Measurements from ENCODE around the gene COL6A5. TPM values are rescaled to one million over a fixed set of nuclear protein-coding genes. Genes with fewer than 3 reads are reported as not detected.
A peak's percentile ranks its signal among the peaks of the same experiment; 100 is the strongest.

The COL6A5 gene
- total RNA-seq, 1 experiment from 2014 or later: 0.04 TPM

- no CpG with 5 or more reads among the region's 4 CpGs for WGBS (ENCODE audit: extremely low coverage, insufficient read length, low lambda C conversion rate)
- TF ChIP-seq, protein P1, sequence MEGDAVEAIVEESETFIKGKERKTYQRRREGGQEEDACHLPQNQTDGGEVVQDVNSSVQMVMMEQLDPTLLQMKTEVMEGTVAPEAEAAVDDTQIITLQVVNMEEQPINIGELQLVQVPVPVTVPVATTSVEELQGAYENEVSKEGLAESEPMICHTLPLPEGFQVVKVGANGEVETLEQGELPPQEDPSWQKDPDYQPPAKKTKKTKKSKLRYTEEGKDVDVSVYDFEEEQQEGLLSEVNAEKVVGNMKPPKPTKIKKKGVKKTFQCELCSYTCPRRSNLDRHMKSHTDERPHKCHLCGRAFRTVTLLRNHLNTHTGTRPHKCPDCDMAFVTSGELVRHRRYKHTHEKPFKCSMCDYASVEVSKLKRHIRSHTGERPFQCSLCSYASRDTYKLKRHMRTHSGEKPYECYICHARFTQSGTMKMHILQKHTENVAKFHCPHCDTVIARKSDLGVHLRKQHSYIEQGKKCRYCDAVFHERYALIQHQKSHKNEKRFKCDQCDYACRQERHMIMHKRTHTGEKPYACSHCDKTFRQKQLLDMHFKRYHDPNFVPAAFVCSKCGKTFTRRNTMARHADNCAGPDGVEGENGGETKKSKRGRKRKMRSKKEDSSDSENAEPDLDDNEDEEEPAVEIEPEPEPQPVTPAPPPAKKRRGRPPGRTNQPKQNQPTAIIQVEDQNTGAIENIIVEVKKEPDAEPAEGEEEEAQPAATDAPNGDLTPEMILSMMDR (conservative IDR thresholded peaks at IDR 0.05): peak; percentile 72
- H3K4me3 Mint-ChIP-seq: no peak overlapping the region
Measured at GRCh38 chr3:130480736-130481135, 135.3 kb downstream of the COL6A5 start.

More at GRCh38 chr3:130480736-130481135, 135.3 kb downstream of the COL6A5 start:
- Histone ChIP-seq H3K23ac (ENCODE audit: insufficient read length, low read depth, low read length) (no peak overlapping the region), H3K79me2 (ENCODE audit: insufficient read depth, low read length) (no peaks in the 10 kb centered on the region), H3K9me3 (ENCODE audit: control insufficient read depth, low read depth, low read length) (no peaks in the 10 kb centered on the region), H3K4me2 (ENCODE audit: insufficient read depth, insufficient read length, low read length) (no peak overlapping the region), H3K27me3 (ENCODE audit: insufficient read depth, low read length) (no peaks in the 10 kb centered on the region), H2AFZ (ENCODE audit: low read length) (no peak overlapping the region), H2BK12ac (ENCODE audit: insufficient read length, low read depth, low read length) (no peak overlapping the region), H3K14ac (ENCODE audit: insufficient read depth, low read length) (no peak overlapping the region), H2BK15ac (ENCODE audit: low read depth, low read length) (no peak overlapping the region), H2AK5ac (ENCODE audit: insufficient read length, low read length) (no peak overlapping the region), H3K9ac (ENCODE audit: extremely low read depth, insufficient read length, low read length) (no peak overlapping the region), H3K56ac (ENCODE audit: insufficient read length, low read depth, low read length) (no peak overlapping the region), H4K8ac (replicated peaks; ENCODE audit: insufficient read length, low read depth, low read length) (no peak overlapping the region), H3T11ph (ENCODE audit: low read length) (no peak overlapping the region), H2BK20ac (ENCODE audit: low read depth, low read length, poor library complexity, severe bottlenecking) (no peak overlapping the region), H4K91ac (ENCODE audit: insufficient read length, low read depth, low read length) (no peak overlapping the region), H3K4ac (ENCODE audit: low read depth, low read length) (no peak overlapping the region), H3K79me1 (ENCODE audit: insufficient read depth, low read depth, low read length, poor library complexity, severe bottlenecking) (no peaks in the 10 kb centered on the region), H2BK5ac (ENCODE audit: insufficient read length, low read length) (no peak overlapping the region), H3K4me1 (ENCODE audit: insufficient read depth, low read length) (no peaks in the 10 kb centered on the region), H3K27ac (ENCODE audit: insufficient read length, low read depth, low read length) (no peak overlapping the region), H3K23me2 (ENCODE audit: insufficient read length, low read depth, low read length, poor library complexity, severe bottlenecking) (no peaks in the 10 kb centered on the region), H3K18ac (ENCODE audit: insufficient read length, low read depth, low read length) (no peak overlapping the region), H4K20me1 (ENCODE audit: control insufficient read depth, insufficient read depth, insufficient read length) (no peaks in the 10 kb centered on the region), H4K5ac (ENCODE audit: insufficient read length, low read depth, low read length) (no peak overlapping the region), H2BK120ac (ENCODE audit: low read depth, low read length, poor library complexity, severe bottlenecking) (no peak overlapping the region)
- no peaks in the 10 kb centered on the region for H3K36me3 Mint-ChIP-seq (ENCODE audit: insufficient read depth in 1 of 3, low read depth in 3 of 3)
- peak; percentile 61 for DNase-seq
- no peaks in the 10 kb centered on the region; the same call in 1 of the 2 replicates for H3K27me3 Mint-ChIP-seq (ENCODE audit: low read depth)
- no peaks in the 10 kb centered on the region; a peak in 1 of 5 replicates for H3K9me3 Mint-ChIP-seq
- no peaks in the 10 kb centered on the region for H3K4me1 Mint-ChIP-seq
- H3K27ac Mint-ChIP-seq: no peak overlapping the region
